Measurements from ENCODE around the gene PALS2. TPM values are rescaled to one million over a fixed set of nuclear protein-coding genes. Genes with fewer than 3 reads are reported as not detected.

PALS2 gene
- total RNA-seq, 1 donor from 2014 or later: 49.3 TPM

DNA sequence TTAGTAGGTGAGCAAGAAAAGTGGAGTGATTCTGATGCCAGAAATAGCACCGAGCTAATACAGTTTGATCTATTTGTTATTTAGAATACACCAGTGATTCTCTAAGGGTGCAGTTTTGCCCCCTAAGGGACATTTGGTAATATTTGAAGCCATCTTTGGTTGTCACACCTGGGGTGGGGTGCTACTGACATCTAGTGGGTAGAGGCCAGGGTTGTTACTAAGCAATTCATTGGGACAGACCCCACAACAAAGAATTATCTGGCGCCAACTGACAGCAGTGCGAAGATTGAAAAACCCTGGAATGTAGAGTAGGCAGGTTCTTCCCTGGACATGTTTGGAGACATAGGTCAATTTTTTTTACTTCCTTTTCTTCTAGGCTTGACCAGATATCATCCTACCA is 14.6 kb downstream of the PALS2 start:
- no peak for DNase-seq (ENCODE audit: low read depth)

- DNase-seq (ENCODE audit: low read depth): no peak
Observed at GRCh38 chr7:24591152-24591551, 17.9 kb downstream of the PALS2 start.

- DNase-seq (ENCODE audit: low read depth): no peak
Observed at GRCh38 chr7:24595671-24596418, 22.6 kb downstream of the PALS2 start.

DNA sequence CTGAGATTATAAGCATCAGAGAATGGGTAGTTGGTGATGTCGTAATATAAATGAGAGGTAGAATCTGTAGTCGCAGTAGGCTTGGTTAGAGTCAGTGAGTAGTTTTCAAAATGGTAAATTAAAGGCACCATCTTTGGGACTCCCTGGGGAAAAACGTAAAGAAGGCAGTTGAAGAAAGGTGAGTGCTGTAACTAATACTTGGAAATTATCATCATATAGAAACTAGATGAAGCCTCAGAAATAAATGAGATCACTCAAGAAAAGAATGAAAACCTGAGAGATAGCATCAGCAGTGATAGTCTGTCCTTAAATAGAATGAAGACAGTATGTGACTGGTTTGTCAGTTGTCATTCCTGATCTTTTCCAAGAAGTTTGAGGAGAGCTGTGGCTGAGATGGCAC is 23.8 kb downstream of the PALS2 start:
- no peak for DNase-seq (ENCODE audit: low read depth)

- DNase-seq (ENCODE audit: low read depth): no peak
Observed at GRCh38 chr7:24601600-24601999, 28.3 kb downstream of the PALS2 start.

DNA sequence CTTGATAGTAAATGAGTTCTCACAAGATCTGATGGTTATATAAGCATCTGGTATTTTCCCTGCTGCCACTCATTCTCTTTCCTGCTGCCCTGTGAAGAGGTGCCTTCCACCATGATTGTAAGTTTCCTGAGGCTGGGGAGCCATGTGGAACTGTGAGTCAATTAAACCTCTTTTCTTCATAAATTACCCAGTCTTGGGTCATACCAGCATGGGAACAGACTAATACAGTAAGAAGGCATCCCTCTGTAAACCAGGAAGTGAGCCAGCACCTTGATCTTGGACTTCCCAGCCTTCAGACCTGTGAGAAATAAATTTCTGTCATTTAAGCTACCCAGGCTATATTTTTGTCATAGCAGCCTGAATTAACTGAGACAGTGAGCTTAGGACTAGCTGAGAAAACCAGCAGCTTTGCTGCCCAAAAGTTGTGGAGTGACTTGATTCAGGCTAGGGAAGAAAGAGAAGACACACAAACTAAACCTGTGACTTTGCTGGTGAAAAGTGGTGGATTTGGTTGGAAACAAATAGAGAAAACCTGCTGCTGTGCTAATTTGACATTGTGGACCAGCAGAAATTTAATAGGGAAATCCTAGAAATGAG is 29.7 kb downstream of the PALS2 start:
- DNase-seq (ENCODE audit: low read depth): no peak

GRCh38 chr7:24604630-24605029 is 31.4 kb downstream of the PALS2 start:
- DNase-seq (ENCODE audit: low read depth): no peak

DNA sequence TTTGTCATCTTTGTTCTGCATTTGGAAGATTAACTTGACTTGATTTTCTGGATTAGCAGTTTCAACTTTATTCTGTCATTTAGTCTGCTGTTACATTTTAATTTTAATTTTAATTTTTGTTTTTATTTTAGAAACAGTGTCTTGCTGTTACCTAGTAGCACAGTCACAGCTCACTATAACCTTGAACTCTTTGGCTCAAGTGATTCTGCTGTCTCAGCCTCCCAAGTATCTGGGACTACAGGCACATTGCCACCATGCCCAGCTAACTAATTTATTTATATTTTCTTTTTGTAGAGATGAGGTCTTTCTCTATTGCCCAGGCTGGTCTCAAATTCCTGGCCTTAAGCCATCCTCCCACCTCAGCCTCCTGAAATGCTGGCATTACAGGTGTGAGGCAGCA is 35.3 kb downstream of the PALS2 start:
- no peak for DNase-seq (ENCODE audit: low read depth)

DNA sequence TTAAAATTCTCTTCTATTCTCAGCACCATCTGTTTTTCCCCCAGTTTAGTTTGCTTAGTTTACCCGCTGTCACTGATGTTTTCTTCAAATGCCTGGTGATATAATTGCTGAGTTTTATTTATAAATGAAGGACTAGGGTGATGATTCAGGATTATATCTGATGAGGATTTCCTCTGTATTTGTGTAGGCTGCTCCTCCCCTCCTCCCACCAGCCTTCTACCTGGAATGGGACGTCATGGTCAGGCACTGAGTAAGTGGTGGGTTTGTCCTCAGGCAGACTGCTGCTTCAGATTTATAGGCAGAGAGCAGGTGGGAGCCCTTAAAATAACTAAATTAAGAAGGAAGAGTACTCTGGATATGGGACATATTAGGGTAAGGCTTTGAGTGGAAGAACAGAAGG is 35.8 kb downstream of the PALS2 start:
- no peak for DNase-seq (ENCODE audit: low read depth)

GRCh38 chr7:24609570-24609969 is 36.3 kb downstream of the PALS2 start:
- DNase-seq (ENCODE audit: low read depth): no peak

DNA sequence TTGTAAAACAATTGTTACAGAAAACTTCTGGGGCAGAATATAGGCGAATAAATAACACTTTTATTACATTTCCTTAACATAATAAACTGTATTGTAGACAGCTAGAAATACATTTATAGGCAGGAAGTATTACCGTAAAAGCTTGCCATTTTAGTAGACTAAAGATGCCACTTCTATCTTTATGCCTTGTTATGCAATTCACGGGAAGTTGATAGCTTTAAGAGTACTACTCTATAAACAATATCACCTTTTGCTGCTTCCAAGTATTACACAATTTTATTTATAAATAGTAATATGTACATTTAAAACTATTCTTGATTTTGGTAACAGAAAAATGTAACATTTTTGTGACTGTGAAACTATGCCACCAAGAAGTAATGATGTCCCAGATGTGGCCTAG is 37.9 kb downstream of the PALS2 start:
- DNase-seq (ENCODE audit: low read depth): no peak

DNA sequence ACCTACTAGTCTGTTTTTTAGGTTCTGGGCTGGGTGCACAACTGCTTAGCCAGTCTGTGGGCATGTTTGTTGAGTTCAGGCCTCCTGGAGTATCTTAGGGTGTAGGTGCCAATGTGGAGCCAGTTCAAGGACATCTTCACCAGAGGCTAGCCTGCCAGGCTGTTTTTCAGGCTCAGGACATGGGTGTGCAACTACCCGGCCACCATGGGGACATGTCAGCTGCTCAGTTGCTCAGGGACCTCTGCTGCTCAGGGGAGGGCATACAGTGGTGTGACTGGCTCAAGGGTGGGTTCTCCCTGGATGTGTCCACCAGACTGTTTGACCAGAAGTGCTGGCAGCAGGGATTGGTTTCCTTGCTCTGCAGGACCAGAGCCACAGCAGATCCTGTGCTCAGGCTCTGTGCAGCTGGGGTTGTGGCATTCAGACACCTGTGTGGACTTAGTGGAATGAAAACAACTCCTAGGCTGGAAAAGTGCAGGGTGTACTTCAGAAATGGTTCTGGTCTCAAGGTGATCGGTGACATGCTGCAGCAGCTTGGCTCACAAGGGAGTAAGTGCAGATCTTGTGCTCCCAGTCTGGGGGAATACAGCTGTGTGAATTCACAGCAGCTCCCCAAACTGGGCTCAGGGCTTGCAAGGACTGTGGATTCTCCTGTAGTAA is 44.8 kb downstream of the PALS2 start:
- DNase-seq (ENCODE audit: low read depth): no peak

DNA sequence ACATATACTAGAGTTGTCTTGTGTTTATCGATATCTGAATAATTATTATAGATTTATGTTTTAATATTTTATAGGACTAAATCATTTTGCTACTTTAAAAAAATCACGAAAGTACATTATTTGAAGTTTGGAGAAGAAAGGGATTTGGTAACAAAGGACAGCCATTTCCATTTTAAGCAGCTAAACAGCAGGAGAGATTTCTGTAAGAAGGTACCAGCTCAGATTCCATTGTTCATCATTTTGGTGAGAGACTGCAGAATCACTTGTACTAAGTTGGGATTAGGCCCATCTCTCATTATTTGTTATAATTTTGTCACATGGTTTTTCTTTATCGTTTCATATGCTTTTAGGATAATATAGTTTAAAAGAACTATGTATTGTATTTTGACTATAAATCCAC is 46.7 kb downstream of the PALS2 start:
- DNase-seq (ENCODE audit: low read depth): no peak

- DNase-seq (ENCODE audit: low read depth): no peak
Observed at GRCh38 chr7:24622646-24623182, 49.5 kb downstream of the PALS2 start.

Other genes starting within 250 kb of the PALS2 start
- 68.4 and 79.0 TPM in 2 replicates for gene GSDME, start 184.0 kb downstream of the PALS2 start, total RNA-seq

Data from renal cortical epithelial cell (primary cell).